ENCODE measurements around the gene KRTAP10-1. TPM values are rescaled to one million over a fixed set of nuclear protein-coding genes. Genes with fewer than 3 reads are reported as not detected.

KRTAP10-1 gene
- total and polyA plus RNA-seq, 4 donors: not detected

GRCh38 chr21:44529011-44529421, 11.0 kb downstream of the KRTAP10-1 start:
- Histone ChIP-seq H3K27ac (ENCODE audit: low read depth in 1 of 2, low read length in 2 of 2) (no peak overlapping the region), H3K9ac (ENCODE audit: low read depth in 1 of 2, low read length in 2 of 2) (no peak overlapping the region), H3K36me3 (ENCODE audit: control insufficient read depth in 4 of 4, insufficient read depth in 3 of 4, low read depth in 1 of 4, low read length in 3 of 4) (no peaks in the 10 kb centered on the region), H3K4me1 (ENCODE audit: control insufficient read depth in 4 of 4, insufficient read depth in 4 of 4, low read length in 3 of 4) (no peaks in the 10 kb centered on the region), H3K27me3 (ENCODE audit: control insufficient read depth in 4 of 4, insufficient read depth in 4 of 4, low read length in 3 of 4) (no peaks in the 10 kb centered on the region), H3K4me3 (ENCODE audit: low read depth in 1 of 3, low read length in 3 of 3) (no peak overlapping the region), H3K9me3 (ENCODE audit: control insufficient read depth in 4 of 4, low read length in 3 of 4) (no peaks in the 10 kb centered on the region)
- WGBS: 89% methylated on average over 17 of the region's 17 CpGs
- TF ChIP-seq FOXA1 (IDR thresholded peaks at IDR 0.05) (no peak), NR2F2 (IDR thresholded peaks at IDR 0.05) (no peak), ZBTB33 (IDR thresholded peaks at IDR 0.05) (no peak), MAX (IDR thresholded peaks at IDR 0.05) (no peak), TAF1 (conservative IDR thresholded peaks at IDR 0.05) (no peak), FOXA2 (IDR thresholded peaks at IDR 0.05) (no peak), YY1 (IDR thresholded peaks at IDR 0.05) (no peak), HNF4G (IDR thresholded peaks at IDR 0.05) (no peak), SP1 (IDR thresholded peaks at IDR 0.05) (no peak), RXRA (IDR thresholded peaks at IDR 0.05) (no peak), JUND (IDR thresholded peaks at IDR 0.05) (no peak), ATF3 (IDR thresholded peaks at IDR 0.05) (no peak), RAD21 (IDR thresholded peaks at IDR 0.05) (no peak), EGR1 (IDR thresholded peaks at IDR 0.05; ENCODE audit: low read depth in 2 of 2) (no peak), GABPA (IDR thresholded peaks at IDR 0.05 in 1 of 2, conservative IDR thresholded peaks at IDR 0.05 in 1 of 2) (no peak), HNF4A (conservative IDR thresholded peaks at IDR 0.05) (no peak)
- DNase-seq (ENCODE audit: low spot score): no peak

GRCh38 chr21:44528634-44528995, 11.4 kb downstream of the KRTAP10-1 start:
- Histone ChIP-seq H3K9ac (ENCODE audit: low read depth in 1 of 2, low read length in 2 of 2) (no peak overlapping the region), H3K27me3 (ENCODE audit: control insufficient read depth in 4 of 4, insufficient read depth in 4 of 4, low read length in 3 of 4) (no peaks in the 10 kb centered on the region), H3K9me3 (ENCODE audit: control insufficient read depth in 4 of 4, low read length in 3 of 4) (no peaks in the 10 kb centered on the region), H3K4me3 (ENCODE audit: low read depth in 1 of 3, low read length in 3 of 3) (no peak overlapping the region), H3K27ac (ENCODE audit: low read depth in 1 of 2, low read length in 2 of 2) (no peak overlapping the region), H3K4me1 (ENCODE audit: control insufficient read depth in 4 of 4, insufficient read depth in 4 of 4, low read length in 3 of 4) (no peaks in the 10 kb centered on the region), H3K36me3 (ENCODE audit: control insufficient read depth in 4 of 4, insufficient read depth in 3 of 4, low read depth in 1 of 4, low read length in 3 of 4) (no peaks in the 10 kb centered on the region)
- DNase-seq (ENCODE audit: low spot score): no peak
- no peak for TF ChIP-seq REST (IDR thresholded peaks at IDR 0.05)
- no peak for TF ChIP-seq HNF4A (conservative IDR thresholded peaks at IDR 0.05)
- no peak for TF ChIP-seq YY1 (IDR thresholded peaks at IDR 0.05)
- TF ChIP-seq GABPA (IDR thresholded peaks at IDR 0.05 in 1 of 2, conservative IDR thresholded peaks at IDR 0.05 in 1 of 2): no peak
- no peak for TF ChIP-seq RXRA (IDR thresholded peaks at IDR 0.05)
- TF ChIP-seq RAD21 (IDR thresholded peaks at IDR 0.05): no peak
- no peak for TF ChIP-seq JUND (IDR thresholded peaks at IDR 0.05)
- TF ChIP-seq MAX (IDR thresholded peaks at IDR 0.05): no peak
- no peak for TF ChIP-seq SP1 (IDR thresholded peaks at IDR 0.05)
- TF ChIP-seq ATF3 (IDR thresholded peaks at IDR 0.05): no peak
- no peak for TF ChIP-seq CTCF (IDR thresholded peaks at IDR 0.05; ENCODE audit: low read depth, low read length, missing input control)
- TF ChIP-seq HNF4G (IDR thresholded peaks at IDR 0.05): no peak
- TF ChIP-seq NR2F2 (IDR thresholded peaks at IDR 0.05): no peak
- TF ChIP-seq TAF1 (conservative IDR thresholded peaks at IDR 0.05): no peak
- WGBS: 87% methylated on average over 10 of the region's 10 CpGs

Data from liver (tissue), 9 donors.